Measurements from ENCODE around the gene CEP104. TPM values are rescaled to one million over a fixed set of nuclear protein-coding genes. Genes with fewer than 3 reads are reported as not detected.

Gene CEP104
- total and polyA plus RNA-seq, 8 donors = 32.5 to 49.5 (median 35.3) TPM

DNA sequence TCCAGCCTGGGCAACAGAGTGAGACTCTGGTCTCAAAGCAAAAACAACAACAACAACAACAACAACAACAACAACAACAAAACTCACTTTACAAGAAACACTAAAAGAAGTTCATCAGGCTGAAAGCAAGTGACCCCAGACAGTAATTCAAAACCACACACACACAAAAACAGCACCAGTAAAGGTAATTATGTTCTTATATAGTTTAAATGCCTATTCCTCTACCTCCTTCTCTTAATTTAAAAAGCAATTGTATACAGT lies 41.4 kb upstream of the CEP104 start:
- no peak overlapping the region for H3K27ac ChIP-seq
- intact Hi-C loops (cut with DNase I) = no loop called here
- DNase-seq (no peak), ATAC-seq (no peak)
- H3K27me3 ChIP-seq = no peaks in the 10 kb centered on the region
- peaks cover 0 to 14% of the 10 kb centered on the region in 2 donors for H3K36me3 ChIP-seq
- no peak overlapping the region for H3K4me3 ChIP-seq
- H3K9me3 ChIP-seq = peaks cover 0 to 7% of the 10 kb centered on the region in 2 donors
- peaks cover 0 to 24% of the 10 kb centered on the region in 2 donors for H3K4me1 ChIP-seq
- TF ChIP-seq CTCF (IDR thresholded peaks at IDR 0.05) = no peak

GRCh38 chr1:3896396-3897000 lies 39.5 kb upstream of the CEP104 start:
- Histone ChIP-seq H3K4me1 (peaks cover 0 to 28% of the 10 kb centered on the region in 2 donors), H3K9me3 (peaks cover 0 to 7% of the 10 kb centered on the region in 2 donors), H3K4me3 (no peak overlapping the region), H3K36me3 (peaks cover 0 to 20% of the 10 kb centered on the region in 2 donors), H3K27me3 (no peaks in the 10 kb centered on the region), H3K27ac (no peak overlapping the region)
- intact Hi-C loops (cut with DNase I) = no loop called here
- DNase-seq (peak in 1 of 4 donors; percentile 48), ATAC-seq (no peak)
- TF ChIP-seq CTCF (IDR thresholded peaks at IDR 0.05) = no peak

GRCh38 chr1:3895951-3896325 lies 38.9 kb upstream of the CEP104 start:
- Histone ChIP-seq H3K4me3 (no peak overlapping the region), H3K4me1 (peaks cover 0 to 32% of the 10 kb centered on the region in 2 donors), H3K27ac (no peak overlapping the region), H3K9me3 (peaks cover 0 to 7% of the 10 kb centered on the region in 2 donors), H3K36me3 (peaks cover 0 to 25% of the 10 kb centered on the region in 2 donors), H3K27me3 (no peaks in the 10 kb centered on the region)
- TF ChIP-seq CTCF (IDR thresholded peaks at IDR 0.05) = no peak
- intact Hi-C loops (cut with DNase I) = no loop called here
- DNase-seq (peak in 1 of 4 donors; percentile 12), ATAC-seq (no peak)

DNA sequence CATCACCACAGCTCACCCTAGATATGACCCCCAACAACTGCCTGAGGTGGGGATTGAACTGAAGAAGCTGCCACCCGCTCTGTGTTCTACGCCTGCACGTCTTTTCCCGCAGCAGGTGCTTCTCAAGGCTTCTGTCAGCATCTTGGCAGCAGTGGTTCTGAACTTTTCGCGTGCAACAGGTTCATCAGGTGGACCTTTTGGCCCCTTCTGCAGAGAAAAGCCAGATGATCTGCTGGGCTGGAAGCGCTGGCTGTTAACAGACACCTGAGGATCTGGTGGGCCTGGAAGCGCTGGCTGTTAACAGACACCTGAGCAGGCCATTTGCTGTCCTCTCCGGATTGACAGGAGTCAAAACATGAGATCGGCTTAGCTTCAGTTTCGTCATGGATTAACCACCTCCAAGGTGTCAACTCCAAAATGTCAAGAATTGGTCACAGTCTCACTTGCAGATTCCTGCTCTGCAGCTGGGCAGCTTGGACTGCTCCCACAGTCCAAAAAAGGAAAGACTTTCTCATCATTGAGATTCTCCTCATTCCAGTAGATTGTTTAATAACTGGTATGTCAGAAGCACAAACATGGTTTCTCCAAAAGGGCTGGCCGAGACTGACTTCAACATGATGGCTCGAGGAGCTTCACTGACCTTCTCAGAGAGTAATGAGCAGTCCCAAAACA lies 38.4 kb upstream of the CEP104 start:
- H3K9me3 ChIP-seq = peaks cover 0 to 7% of the 10 kb centered on the region in 2 donors
- no peak for ATAC-seq
- no peaks in the 10 kb centered on the region for H3K27me3 ChIP-seq
- no peak overlapping the region for H3K4me3 ChIP-seq
- peaks cover 0 to 35% of the 10 kb centered on the region in 2 donors for H3K4me1 ChIP-seq
- DNase-seq = peak in 1 of 4 donors; percentile 8
- H3K36me3 ChIP-seq = peaks cover 0 to 31% of the 10 kb centered on the region in 2 donors
- intact Hi-C loops (cut with DNase I) = no loop called here
- no peak for TF ChIP-seq CTCF (IDR thresholded peaks at IDR 0.05)
- no peak overlapping the region for H3K27ac ChIP-seq

DNA sequence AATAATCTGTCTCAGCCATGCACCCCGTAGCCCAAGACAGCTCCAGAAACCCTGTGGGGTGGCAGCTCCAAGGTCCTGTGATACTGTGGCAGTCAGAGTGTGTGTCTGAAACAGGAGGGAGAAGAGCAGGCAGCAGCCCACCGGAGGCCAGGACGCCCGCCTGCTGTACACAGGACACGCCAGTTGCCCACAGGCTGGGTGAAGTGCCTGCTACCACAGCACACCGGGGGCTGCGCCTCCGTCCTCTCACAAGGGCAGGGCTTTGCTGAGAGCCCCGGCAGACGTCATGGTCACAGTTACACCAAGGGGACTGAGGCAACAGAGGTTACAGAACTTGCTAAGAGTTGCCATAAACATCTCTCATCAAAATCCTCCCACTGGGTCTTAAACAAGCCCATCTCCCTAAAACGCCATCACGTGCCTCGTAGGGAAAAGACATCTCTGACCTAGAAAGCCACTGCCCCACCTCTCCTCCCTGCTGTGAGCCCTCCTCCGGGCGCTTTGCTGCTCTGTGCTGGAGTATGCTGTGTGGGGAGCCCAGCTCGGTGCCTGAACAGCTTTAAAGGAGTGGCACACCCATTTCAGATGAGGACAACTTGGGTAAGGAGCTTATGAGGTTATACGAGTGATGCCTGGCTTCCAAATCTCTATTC lies 37.7 kb upstream of the CEP104 start:
- DNase-seq (peak in 1 of 4 donors; percentile 61), ATAC-seq (no peak)
- Histone ChIP-seq H3K4me1 (peaks cover 0 to 40% of the 10 kb centered on the region in 2 donors), H3K9me3 (peaks cover 0 to 7% of the 10 kb centered on the region in 2 donors), H3K27ac (no peak overlapping the region), H3K4me3 (no peak overlapping the region), H3K36me3 (peaks cover 0 to 37% of the 10 kb centered on the region in 2 donors), H3K27me3 (no peaks in the 10 kb centered on the region)
- intact Hi-C loops (cut with DNase I) = no loop called here
- TF ChIP-seq CTCF (IDR thresholded peaks at IDR 0.05) = no peak
